ENCODE results near the gene PRPH2.

- TF ChIP-seq CTCF (IDR thresholded peaks at IDR 0.05; ENCODE audit: low read depth, low read length, poor library complexity, severe bottlenecking), result no peak
- TF ChIP-seq EZH2phosphoT487 (IDR thresholded peaks at IDR 0.05; ENCODE audit: borderline replicate concordance, low read length), result no peak
Observed at GRCh38 chr6:42724825-42725224, 2.4 kb upstream of the PRPH2 start.
